Tibial nerve (tissue), 3 donors: ENCODE measurements around the gene PRRG4.

ENCODE experiments used
- POLR2A ChIP-seq, 2 donors: fragments of 450-650 bp; IDR thresholded peaks; one replicate each; pipeline ENCODE4 v1.6.1; 2017; ENCODE audit warnings: antibody characterized with exemption in 2 of 2, mild to moderate bottlenecking in 2 of 2, moderate library complexity in 2 of 2
- TF ChIP-seq, protein P1 (sequence below), 5 experiments: fragments of 200-600 bp in 3 of 5; fragments of 450-650 bp in 2 of 5; sonication (generic) in 3 of 5; IDR thresholded peaks; one replicate each; pipeline ENCODE4 v1.5.1; 2016 to 2019; ENCODE audit warnings: antibody characterized with exemption in 5 of 5, mild to moderate bottlenecking in 3 of 5, moderate library complexity in 2 of 5

DNA sequence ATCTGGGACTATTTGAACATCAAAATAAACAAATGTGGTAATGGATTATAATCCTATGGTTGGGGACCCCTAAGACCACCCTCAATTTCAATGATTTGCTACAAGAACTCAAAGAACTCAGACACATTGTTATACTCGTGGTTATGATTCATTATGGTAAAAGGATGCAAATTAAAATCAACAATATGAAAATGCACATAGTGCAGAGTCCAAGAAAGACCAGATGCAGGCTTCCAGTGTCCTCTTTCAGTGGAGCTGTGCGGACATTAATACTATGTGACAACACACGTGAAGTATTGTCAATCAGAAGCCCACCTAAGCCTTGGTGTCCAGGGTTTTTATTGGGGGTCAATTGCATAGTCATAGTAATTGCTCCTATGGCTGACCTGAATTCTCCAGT lies 53.7 kb downstream of the PRRG4 start:
- TF ChIP-seq POLR2A (IDR thresholded peaks at IDR 0.05): no peak
- TF ChIP-seq, protein P1, sequence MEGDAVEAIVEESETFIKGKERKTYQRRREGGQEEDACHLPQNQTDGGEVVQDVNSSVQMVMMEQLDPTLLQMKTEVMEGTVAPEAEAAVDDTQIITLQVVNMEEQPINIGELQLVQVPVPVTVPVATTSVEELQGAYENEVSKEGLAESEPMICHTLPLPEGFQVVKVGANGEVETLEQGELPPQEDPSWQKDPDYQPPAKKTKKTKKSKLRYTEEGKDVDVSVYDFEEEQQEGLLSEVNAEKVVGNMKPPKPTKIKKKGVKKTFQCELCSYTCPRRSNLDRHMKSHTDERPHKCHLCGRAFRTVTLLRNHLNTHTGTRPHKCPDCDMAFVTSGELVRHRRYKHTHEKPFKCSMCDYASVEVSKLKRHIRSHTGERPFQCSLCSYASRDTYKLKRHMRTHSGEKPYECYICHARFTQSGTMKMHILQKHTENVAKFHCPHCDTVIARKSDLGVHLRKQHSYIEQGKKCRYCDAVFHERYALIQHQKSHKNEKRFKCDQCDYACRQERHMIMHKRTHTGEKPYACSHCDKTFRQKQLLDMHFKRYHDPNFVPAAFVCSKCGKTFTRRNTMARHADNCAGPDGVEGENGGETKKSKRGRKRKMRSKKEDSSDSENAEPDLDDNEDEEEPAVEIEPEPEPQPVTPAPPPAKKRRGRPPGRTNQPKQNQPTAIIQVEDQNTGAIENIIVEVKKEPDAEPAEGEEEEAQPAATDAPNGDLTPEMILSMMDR (IDR thresholded peaks at IDR 0.05): no peak
